Neural progenitor cell (in vitro differentiated cells): ENCODE results near the gene XAF1. TPM values are rescaled to one million over a fixed set of nuclear protein-coding genes. Genes with fewer than 3 reads are reported as not detected.

Source experiments
- DNase-seq: peaks from one replicate; pipeline ENCODE4 v3.0.0-alpha.2; 2016; ENCODE audit warnings: low spot score
- H2AFZ ChIP-seq: fragments of 200-600 bp; sonication (generic); replicated peaks from 2 replicates; pipeline ENCODE4 v1.6.1; 2016; ENCODE audit warnings: antibody characterized with exemption
- H3F3A ChIP-seq: fragments of 200-600 bp; sonication (generic); 2 replicates; pipeline ENCODE4 v1.6.1; 2016; ENCODE audit warnings: antibody characterized with exemption, low read depth
- H3K27ac ChIP-seq: fragments of 200-600 bp; sonication (generic); 2 replicates; pipeline ENCODE4 v1.5.1; 2016; ENCODE audit warnings: mild to moderate bottlenecking
- H3K27me3 ChIP-seq: fragments of 200-600 bp; sonication (generic); 2 replicates; pipeline ENCODE4 v1.6.1; 2016; ENCODE audit warnings: mild to moderate bottlenecking, moderate library complexity
- H3K36me3 ChIP-seq: fragments of 200-600 bp; sonication (generic); 2 replicates; pipeline ENCODE4 v1.5.1; 2016
- H3K4me1 ChIP-seq: fragments of 200-600 bp; sonication (generic); 2 replicates; pipeline ENCODE4 v1.6.1; 2016; ENCODE audit warnings: mixed run types
- H3K4me2 ChIP-seq: fragments of 200-600 bp; sonication (generic); 2 replicates; pipeline ENCODE4 v1.6.1; 2016
- H3K4me3 ChIP-seq: fragments of 200-600 bp; sonication (generic); 2 replicates; pipeline ENCODE4 v1.5.1; 2016
- H3K79me2 ChIP-seq: fragments of 200-600 bp; sonication (generic); 2 replicates; pipeline ENCODE4 v1.6.1; 2016; ENCODE audit warnings: low read depth
- H3K9ac ChIP-seq: fragments of 200-600 bp; sonication (generic); 2 replicates; pipeline ENCODE4 v1.6.1; 2016
- H3K9me3 ChIP-seq: fragments of 200-600 bp; sonication (generic); 2 replicates; pipeline ENCODE4 v1.5.1; 2016; ENCODE audit warnings: low read depth
- H4K20me1 ChIP-seq: fragments of 200-600 bp; sonication (generic); 2 replicates; pipeline ENCODE4 v1.6.1; 2016; ENCODE audit warnings: low read depth
- H3K27ac Mint-ChIP-seq: 3 replicates; pipeline ENCODE4 v1.8.0; 2021; ENCODE audit warnings: mixed read lengths
- H3K27me3 Mint-ChIP-seq: 2 replicates; pipeline ENCODE4 v1.8.0; 2022; ENCODE audit warnings: low read depth, mild to moderate bottlenecking, inconsistent platforms, moderate library complexity, mixed read lengths; ENCODE audit not compliant: insufficient read depth
- H3K36me3 Mint-ChIP-seq: 3 replicates; pipeline ENCODE4 v1.8.0; 2021; ENCODE audit warnings: mixed read lengths
- H3K4me1 Mint-ChIP-seq: 3 replicates; pipeline ENCODE4 v1.8.0; 2021; ENCODE audit warnings: mixed read lengths
- H3K4me3 Mint-ChIP-seq: 3 replicates; pipeline ENCODE4 v1.8.0; 2021; ENCODE audit warnings: mild to moderate bottlenecking, moderate library complexity, mixed read lengths
- H3K9me3 Mint-ChIP-seq: 3 replicates; pipeline ENCODE4 v1.8.0; 2020; ENCODE audit warnings: mixed read lengths
- CTCF ChIP-seq: fragments of 200-600 bp; sonication (generic); IDR thresholded peaks from 2 replicates; pipeline ENCODE4 v1.5.1; 2017; ENCODE audit warnings: antibody characterized with exemption, mild to moderate bottlenecking
- EZH2 ChIP-seq: fragments of 200-600 bp; sonication (generic); IDR thresholded peaks from 2 replicates; pipeline ENCODE4 v1.6.1; 2017; ENCODE audit warnings: antibody characterized with exemption, mild to moderate bottlenecking, moderate library complexity
- EZH2phosphoT487 ChIP-seq: fragments of 200-600 bp; sonication (generic); IDR thresholded peaks from 2 replicates; pipeline ENCODE4 v1.6.1; 2017; ENCODE audit warnings: antibody characterized with exemption
- total RNA-seq: library from RNA; depleted of rRNA; stranded (reverse); fragments of >200 nt; gene quantifications from 2 replicates; pipeline ENCODE4 v1.2.3, GENCODE V29; 2015; ENCODE audit warnings: low replicate concordance

The XAF1 gene
- total RNA-seq, 1 donor from 2014 or later: not detected

- no peaks in the 10 kb centered on the region for H3F3A ChIP-seq
- no peak for DNase-seq
- no peaks in the 10 kb centered on the region for H3K36me3 ChIP-seq
- H3K9ac ChIP-seq: no peak overlapping the region
- Mint-ChIP-seq H3K27me3 (peaks cover 4% of the 10 kb centered on the region), H3K9me3 (no peaks in the 10 kb centered on the region), H3K4me3 (no peak overlapping the region), H3K36me3 (no peaks in the 10 kb centered on the region), H3K4me1 (no peaks in the 10 kb centered on the region), H3K27ac (no peak overlapping the region)
- no peaks in the 10 kb centered on the region for H3K9me3 ChIP-seq
- H3K27me3 ChIP-seq: no peaks in the 10 kb centered on the region
- no peak overlapping the region for H3K4me2 ChIP-seq
- no peaks in the 10 kb centered on the region for H4K20me1 ChIP-seq
- no peaks in the 10 kb centered on the region for H3K79me2 ChIP-seq
- no peak overlapping the region for H3K27ac ChIP-seq
- no peak overlapping the region for H3K4me3 ChIP-seq
- peaks cover 3% of the 10 kb centered on the region for H3K4me1 ChIP-seq
- peak overlapping the region; percentile 46 for H2AFZ ChIP-seq
- TF ChIP-seq CTCF (no peak), EZH2phosphoT487 (no peak), EZH2 (no peak)
Observed at GRCh38 chr17:6799738-6800137, 43.9 kb downstream of the XAF1 start.

GRCh38 chr17:6800422-6801027 lies 44.7 kb downstream of the XAF1 start:
- Histone ChIP-seq H3F3A (no peaks in the 10 kb centered on the region), H3K36me3 (no peaks in the 10 kb centered on the region), H4K20me1 (no peaks in the 10 kb centered on the region), H2AFZ (peak overlapping the region; percentile 46), H3K4me2 (no peak overlapping the region), H3K9me3 (no peaks in the 10 kb centered on the region), H3K79me2 (no peaks in the 10 kb centered on the region), H3K27me3 (no peaks in the 10 kb centered on the region), H3K4me3 (no peak overlapping the region), H3K9ac (no peak overlapping the region), H3K27ac (no peak overlapping the region), H3K4me1 (peaks cover 3% of the 10 kb centered on the region)
- H3K4me1 Mint-ChIP-seq: no peaks in the 10 kb centered on the region
- no peak overlapping the region for H3K4me3 Mint-ChIP-seq
- peaks cover 4% of the 10 kb centered on the region for H3K27me3 Mint-ChIP-seq
- TF ChIP-seq CTCF: peak; percentile 58
- TF ChIP-seq EZH2: no peak
- DNase-seq: peak; percentile 52
- no peaks in the 10 kb centered on the region for H3K9me3 Mint-ChIP-seq
- no peaks in the 10 kb centered on the region for H3K36me3 Mint-ChIP-seq
- H3K27ac Mint-ChIP-seq: no peak overlapping the region

- no peaks in the 10 kb centered on the region for H3K4me1 ChIP-seq
- peaks cover 4% of the 10 kb centered on the region for H3K9me3 Mint-ChIP-seq
- no peaks in the 10 kb centered on the region for H3K79me2 ChIP-seq
- peaks cover 2% of the 10 kb centered on the region for H3K27me3 Mint-ChIP-seq
- no peak overlapping the region for H3K4me2 ChIP-seq
- TF ChIP-seq EZH2phosphoT487: no peak
- no peak for TF ChIP-seq EZH2
- no peak for TF ChIP-seq CTCF
- H2AFZ ChIP-seq: no peak overlapping the region
- H3K36me3 Mint-ChIP-seq: no peaks in the 10 kb centered on the region
- no peak overlapping the region for H3K27ac ChIP-seq
- H3K27ac Mint-ChIP-seq: no peak overlapping the region
- no peak overlapping the region for H3K4me3 Mint-ChIP-seq
- no peak overlapping the region for H3K4me3 ChIP-seq
- no peaks in the 10 kb centered on the region for H3K4me1 Mint-ChIP-seq
- H3F3A ChIP-seq: no peaks in the 10 kb centered on the region
- peaks cover 6% of the 10 kb centered on the region for H3K27me3 ChIP-seq
- H3K9me3 ChIP-seq: no peaks in the 10 kb centered on the region
- no peak for DNase-seq
- H4K20me1 ChIP-seq: no peaks in the 10 kb centered on the region
- no peaks in the 10 kb centered on the region for H3K36me3 ChIP-seq
- no peak overlapping the region for H3K9ac ChIP-seq
Observed at GRCh38 chr17:6811510-6811909, 55.7 kb downstream of the XAF1 start.
